NCI-H1694 (cell line): Measurements from ENCODE around the gene PERCC1.
"Not testable (repeated sequence)": the region's sequence is repeated elsewhere in the genome, so short reads cannot be mapped to it uniquely, and the experiment has no call there.

ENCODE experiments used
- DNase-seq: peaks from one replicate; lab custom pipeline; 2025; lab: John Stamatoyannopoulos, UW

Gene PERCC1

DNA sequence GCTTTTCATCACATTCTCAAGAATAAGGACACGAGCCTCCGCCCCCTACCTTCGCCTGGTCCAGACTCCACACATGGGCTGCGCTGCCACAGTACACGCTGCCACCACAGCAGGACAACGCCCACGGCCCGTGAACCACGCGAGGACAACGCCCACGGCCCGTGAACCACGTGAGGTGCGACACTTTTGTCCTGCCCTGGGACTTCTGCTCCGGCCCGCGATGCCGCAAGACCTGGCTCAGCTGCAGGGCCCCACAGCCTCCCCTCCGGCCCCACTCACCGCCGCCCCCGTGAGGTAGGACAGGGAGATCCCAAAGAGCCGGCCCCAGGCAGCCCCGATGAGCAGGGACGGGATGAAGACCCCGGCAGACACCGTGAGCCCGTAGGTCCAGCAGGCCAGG is 19.3 kb downstream of the PERCC1 start:
- no peak for DNase-seq

DNA sequence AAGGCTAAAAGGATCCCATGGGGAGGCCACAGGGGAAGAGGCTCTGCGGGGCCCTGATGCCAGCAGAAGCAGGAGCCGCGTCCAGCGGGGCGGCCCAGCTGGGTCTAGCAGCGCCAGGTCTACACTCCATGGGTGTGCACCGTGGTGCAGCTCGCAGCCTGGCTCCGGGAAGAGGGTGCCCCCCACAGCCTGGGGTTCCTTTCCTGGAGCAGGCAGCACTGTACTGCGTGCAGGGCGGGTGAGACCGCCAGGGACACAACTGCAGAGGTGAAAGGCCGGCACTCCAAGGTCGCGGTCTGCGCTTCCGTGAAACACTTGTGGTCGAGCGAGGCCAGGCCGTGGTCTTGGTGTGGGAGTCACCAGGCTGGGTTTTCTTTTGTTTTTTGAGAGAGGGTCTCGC is 20.0 kb downstream of the PERCC1 start:
- DNase-seq = no peak

DNA sequence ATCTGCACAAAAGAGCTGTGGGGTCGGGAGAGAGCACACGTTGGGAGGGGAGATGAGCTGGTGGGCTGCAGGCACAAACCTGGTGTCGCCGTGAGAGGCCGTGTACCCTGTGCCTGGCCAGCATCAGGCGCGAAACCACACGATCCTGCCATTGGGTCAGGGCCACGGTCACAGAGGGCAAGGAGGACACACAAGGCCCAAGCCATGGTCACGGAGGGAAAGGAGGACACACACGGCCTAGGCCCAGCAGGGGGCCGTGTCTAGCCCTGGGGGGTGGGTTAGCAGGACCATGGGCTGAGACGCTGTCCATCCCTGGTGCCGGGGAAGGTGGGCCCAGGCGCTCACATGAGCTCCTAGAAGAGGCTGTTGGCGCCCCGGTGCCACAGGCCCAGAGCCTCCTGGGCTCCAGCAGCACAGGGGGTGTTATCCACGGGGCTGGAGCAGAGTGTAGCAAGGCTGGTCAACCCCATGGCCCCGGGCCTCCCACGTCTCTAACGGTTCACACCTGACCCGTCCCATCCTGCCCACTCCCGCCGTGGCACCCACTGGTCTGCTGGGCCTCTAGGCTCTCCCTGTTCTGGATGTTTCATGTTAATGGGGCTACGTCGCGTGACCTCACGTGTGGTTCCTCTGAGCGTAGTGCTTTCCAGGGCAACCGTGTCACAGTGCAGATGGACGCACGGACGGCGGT is 21.0 kb downstream of the PERCC1 start:
- DNase-seq = no peak

DNA sequence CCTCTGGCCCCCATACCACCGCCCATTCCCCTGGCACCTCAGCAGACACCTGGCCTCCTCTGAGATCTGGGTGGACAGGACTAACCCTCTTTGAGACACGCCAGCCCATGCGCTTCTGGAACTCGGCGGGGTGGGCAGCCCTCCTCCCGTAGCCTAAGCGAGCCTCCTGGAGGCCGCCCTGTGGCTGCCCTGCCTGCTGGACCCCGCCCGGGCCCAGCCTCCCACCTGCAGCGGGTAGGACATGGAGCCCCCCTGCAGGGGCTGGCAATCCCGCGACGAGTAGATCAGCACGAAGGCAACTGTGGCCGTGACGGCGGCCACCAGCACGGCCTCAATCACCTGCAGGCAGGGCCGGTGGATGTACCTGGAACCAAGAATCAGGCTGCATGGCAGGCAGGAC is 21.7 kb downstream of the PERCC1 start:
- no peak for DNase-seq

DNA sequence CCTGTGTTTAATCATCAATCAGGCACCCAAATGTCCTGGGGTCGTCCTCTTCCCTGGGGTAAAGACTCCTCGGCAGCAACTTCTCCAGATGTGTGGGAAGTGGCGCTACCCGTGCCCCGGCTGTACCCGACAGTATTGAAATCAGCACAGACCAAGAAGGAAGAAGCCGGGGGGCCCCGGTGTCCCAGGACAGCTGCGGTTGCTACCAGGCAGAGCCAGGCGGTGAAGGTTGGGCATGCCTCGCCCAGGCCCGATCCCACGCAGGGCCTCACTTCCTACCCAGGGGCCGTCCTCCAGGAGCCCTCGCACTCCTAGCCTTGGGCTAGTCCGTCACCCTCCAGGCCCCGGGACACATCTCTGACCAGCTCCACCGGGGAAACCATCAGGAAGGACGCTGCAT is 22.4 kb downstream of the PERCC1 start:
- DNase-seq = no peak

GRCh38 chr16:1454561-1454960 is 23.7 kb downstream of the PERCC1 start:
- no peak for DNase-seq

DNA sequence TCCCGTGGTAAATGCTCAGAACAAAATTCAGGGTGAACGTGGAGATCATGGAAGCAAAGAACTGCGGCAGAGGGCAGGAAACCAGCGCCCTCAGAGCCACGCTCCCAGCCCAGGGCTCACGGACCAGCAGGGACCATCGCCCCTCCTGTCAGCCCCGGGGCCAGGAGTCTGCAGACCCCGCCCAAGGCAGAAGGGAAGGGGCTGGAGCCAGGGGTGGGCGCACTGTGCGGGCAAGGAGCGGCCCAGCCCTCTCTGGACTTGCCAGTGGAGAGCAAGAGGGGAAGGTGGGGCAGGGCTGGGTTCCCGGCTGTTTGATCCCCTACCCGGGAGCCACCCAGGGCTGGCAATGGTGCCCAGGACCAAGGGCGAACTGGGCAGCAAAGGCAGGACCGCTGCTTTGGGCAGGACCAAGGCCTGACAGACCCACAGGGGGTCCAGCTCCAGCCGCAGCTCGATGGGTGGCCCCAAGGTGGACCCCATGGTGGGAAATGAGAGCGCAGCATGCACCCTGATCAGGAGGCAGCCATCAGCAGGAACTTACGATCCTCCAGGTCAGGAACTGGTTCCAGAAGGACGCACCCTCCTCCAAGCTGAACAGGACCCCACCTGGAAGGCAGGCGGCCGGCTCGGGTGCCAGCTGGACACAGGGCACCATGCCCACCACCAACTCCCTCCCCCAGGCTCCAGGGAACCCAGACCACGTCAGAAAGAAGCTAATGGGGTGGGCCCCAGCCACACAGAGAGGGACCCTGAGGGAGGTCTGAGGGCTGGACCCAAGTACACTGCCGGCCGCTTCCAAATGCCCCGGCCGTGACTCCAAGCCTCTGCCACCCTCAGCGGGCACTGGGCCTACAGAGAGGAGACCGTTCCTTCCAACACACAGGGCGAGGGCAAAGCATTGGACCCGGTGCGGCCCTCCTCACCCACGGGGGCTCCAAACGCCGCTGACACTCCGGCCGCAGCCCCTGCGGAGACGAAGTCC is 24.6 kb downstream of the PERCC1 start:
- no peak for DNase-seq

GRCh38 chr16:1456951-1457350 is 26.1 kb downstream of the PERCC1 start:
- no peak for DNase-seq

GRCh38 chr16:1457489-1458245 is 26.8 kb downstream of the PERCC1 start:
- DNase-seq = no peak

DNA sequence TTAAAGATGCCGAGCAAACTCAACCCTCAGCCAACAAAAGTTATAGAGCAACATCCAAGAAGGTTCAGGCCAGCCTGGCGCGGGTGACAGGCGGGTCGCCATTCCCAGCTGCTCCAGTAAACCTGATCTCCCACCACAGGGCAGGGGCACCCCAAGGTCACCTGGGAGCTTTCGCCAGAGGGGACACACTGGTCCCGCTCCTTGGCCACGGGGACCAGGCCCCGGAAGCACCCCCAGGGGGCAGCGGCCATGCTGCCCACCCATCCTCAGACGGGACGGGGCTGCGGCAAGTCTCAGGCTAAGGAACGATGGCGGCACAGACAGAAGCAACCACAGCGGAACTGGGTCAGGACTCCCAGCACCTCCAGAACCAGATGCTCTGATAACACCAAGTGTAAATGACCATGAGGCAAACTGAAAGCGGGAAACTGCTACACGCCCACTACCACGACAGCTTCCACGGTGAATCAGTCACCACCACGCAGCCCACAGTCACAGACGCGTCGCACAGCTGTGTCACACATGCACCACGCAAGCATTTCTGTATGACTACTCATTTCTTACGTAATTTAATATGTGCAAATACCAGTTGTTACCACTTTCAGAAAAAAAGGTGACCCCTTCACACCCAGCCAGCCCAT is 27.6 kb downstream of the PERCC1 start:
- DNase-seq = no peak

GRCh38 chr16:1458977-1459341 is 28.1 kb downstream of the PERCC1 start:
- DNase-seq = no peak

DNA sequence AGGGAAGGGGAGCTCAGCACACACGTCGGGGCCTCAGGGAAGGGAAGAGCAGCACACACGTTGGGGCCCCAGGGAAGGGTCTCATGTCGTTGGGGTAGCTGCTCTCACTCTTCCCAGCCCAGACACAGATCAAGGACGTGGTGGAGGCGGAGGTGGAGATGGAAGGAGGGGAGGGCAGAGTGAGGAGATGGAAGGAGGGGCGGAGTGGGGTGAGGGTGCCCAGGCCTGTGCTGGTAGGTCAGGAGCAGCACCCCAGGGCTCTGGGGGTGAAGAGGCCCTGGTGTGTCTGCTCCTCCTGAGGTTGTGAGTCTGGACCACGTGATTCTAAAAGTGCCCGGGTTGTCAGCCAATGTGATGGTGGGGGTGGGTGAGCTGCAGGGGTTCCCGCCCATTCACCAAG is 29.1 kb downstream of the PERCC1 start:
- DNase-seq = no peak

DNA sequence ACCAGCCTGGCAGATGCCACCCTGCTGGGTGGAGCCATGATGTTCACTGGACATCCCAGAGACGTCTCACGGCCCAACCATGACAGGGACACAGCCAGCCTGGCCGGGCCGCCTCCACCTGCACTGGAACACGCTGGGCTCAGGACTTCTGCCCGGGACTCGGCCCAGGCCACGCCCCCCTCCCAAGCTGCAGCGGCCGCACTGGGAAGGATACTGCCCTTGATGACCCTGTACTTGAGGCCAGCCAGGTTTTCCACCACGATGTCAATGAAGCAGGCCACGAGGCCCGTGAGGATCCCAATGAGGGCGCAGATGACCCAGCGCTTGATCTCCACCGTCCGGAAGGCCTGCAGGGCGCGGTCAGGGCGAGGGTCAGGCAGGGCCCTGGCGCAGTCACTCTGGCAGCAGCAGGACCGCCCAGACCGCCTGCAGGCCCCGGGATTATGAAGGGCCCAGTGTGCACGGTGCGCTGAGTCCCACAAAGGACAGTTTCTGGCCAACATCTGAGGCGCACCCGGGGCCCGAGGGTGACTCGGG is 29.8 kb downstream of the PERCC1 start:
- DNase-seq = no peak

DNA sequence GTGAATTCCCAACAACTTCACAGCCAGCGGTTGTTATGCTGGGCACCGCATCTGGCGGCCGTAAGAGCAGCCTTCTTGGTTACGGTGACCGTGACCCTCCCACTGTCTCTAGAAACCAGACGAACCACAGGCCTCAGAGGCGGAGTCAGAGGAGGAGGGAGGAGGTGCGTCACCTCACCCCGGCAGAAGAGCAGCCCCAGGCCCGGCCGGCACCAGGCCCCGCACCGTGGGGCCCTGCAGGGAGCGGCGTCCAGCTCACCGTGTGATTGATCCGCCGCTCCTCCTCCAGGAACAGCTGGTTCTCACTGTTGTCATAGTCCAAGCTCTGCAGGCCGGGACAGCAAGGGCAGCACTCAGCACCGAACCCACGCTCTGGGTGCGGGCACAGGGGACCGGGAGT is 30.3 kb downstream of the PERCC1 start:
- DNase-seq = no peak

DNA sequence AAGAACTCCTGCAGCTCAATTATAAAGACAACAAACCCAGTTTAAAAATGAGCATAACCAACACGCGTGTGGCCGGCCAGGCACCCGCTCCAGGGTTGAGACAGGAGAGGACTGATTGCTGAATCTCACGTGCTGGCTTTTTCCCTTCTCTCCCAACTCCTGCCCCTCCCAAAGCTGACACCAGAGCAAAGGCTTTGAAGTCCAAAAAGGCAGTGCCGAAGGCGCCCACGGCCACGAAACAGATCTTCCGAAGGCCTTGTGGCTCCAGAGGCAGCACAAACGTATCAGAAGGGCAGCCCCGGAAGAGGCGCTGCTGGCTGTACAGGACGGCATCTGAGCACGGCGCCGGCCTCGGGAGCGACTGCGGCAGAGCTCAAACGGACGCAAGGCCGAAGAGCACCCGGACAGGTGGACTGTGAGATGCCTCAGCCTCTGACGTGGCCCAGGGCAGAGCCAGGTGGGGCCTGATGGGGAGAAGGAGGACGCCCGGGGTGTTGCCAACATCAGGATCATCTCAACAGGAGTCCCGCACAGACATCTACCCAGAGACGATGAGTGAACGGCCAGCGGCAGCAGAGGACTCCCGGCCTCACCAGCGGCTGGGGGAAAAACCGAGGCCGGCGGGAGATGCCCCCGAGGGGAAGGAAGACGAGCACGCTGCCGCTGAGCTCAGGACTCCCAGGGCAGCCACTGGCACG is 33.5 kb downstream of the PERCC1 start:
- DNase-seq = no peak

DNA sequence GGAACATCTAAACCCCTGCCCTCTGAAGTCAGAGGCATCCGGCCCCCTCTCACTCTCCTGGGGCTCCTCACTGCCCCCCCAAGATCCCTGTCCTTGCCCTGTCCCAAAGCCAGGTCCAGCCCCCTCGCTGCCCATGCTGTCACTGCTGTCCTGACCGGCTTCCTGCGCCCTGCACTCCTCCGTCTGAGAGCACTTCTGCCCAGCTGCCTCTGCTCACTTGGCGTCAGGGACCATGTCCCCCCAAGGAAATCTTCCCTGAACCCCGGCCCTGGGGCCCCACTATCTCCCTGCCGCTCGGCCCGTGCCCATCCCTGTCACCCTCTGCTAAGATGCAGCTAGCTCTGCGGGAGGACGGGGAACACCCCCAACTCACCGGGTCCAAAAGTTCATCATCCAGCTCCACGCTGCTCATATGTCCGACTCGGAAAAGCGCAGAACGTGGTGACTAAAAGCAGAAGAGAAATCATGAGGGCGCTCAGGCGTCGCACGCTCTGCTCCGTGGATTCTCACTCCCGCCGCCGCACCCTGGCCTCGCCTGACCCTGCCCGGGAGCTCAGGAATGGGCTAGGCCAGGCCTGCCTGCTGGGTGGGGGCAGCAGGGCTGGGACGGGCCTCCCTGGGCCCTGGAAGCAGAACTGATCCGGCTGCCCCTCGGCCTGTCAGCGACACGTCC is 34.2 kb downstream of the PERCC1 start:
- DNase-seq = no peak

- DNase-seq = no peak
Measured at GRCh38 chr16:1465567-1465915, 34.7 kb downstream of the PERCC1 start.

- DNase-seq = no peak
Measured at GRCh38 chr16:1466054-1466453, 35.2 kb downstream of the PERCC1 start.

DNA sequence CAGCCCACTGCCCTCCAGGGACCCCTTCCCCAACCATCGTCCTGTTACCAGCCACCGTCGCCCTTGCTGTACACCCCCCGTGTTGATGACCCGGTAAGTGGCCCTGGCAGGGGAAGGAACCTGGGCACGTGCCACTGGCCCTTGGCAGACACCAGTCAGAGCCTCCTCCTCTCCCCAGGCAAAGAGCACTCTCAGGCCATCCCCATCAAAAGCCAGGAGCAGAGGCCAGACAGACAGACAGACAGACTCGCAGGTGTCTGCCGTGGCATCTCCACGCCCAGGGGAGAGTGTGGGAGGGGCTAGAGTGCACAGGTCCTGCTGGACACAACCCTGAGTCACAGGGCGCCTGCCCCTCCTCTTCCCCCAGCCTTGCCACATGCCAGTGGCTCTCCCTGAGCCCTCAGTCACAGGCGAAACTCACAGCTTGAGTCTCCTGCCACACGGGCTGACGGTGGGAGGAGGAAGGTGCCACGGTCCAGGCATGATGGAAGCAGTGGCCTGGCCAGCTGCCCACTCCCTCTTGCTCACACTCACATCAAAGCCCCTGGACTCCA is 36.2 kb downstream of the PERCC1 start:
- DNase-seq = no peak

DNA sequence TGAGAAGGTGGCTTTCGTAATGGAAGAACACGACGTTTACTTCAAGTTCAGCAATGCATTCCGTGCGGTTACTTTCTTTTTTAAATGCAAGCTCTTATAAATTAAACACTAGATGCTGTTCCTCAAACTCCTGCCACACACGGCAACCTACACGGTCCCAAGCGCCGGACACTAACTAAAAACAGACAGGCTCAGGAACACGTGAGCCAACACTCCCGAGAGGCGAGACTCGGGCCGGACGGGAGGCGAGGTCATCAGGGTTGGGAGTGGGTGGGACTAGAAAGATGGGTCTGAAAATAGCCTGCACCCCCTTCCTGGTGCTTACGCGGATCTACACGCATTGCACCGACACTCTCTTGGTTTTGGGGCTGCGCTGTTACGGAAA is 37.5 kb downstream of the PERCC1 start:
- no peak for DNase-seq

GRCh38 chr16:1469141-1469540 is 38.3 kb downstream of the PERCC1 start:
- not testable (repeated sequence) for DNase-seq
